HEK293 (cell line): ENCODE data around the gene HSD17B10.

Experiments used
- CTCF ChIP-seq: fragments of 450-650 bp; formaldehyde crosslinking; IDR thresholded peaks from 2 replicates; pipeline ENCODE4 v1.5.1; 2016; ENCODE audit warnings: missing biosample characterization, missing genetic modification characterization
- ELK4 ChIP-seq: IDR thresholded peaks from 2 replicates; pipeline ENCODE4 v1.6.1; 2011; ENCODE audit warnings: mild to moderate bottlenecking, low read depth, low read length, borderline replicate concordance
- GLI2 ChIP-seq: fragments of 450-650 bp; formaldehyde crosslinking; IDR thresholded peaks from 2 replicates; pipeline ENCODE4; 2017; ENCODE audit warnings: missing biosample characterization, missing genetic modification characterization, low read depth, borderline replicate concordance
- GLI4 ChIP-seq: fragments of 450-650 bp; formaldehyde crosslinking; IDR thresholded peaks from 2 replicates; pipeline ENCODE4 v1.5.1; 2016; ENCODE audit warnings: missing biosample characterization, missing genetic modification characterization
- MEIS1 ChIP-seq: sonication (generic); formaldehyde crosslinking; IDR thresholded peaks from 2 replicates; pipeline ENCODE4 v1.8.1; 2022; ENCODE audit warnings: missing genetic modification reagents, mild to moderate bottlenecking, borderline replicate concordance
- OVOL3 ChIP-seq: fragments of 450-650 bp; formaldehyde crosslinking; IDR thresholded peaks from 2 replicates; pipeline ENCODE4 v1.5.1; 2016; ENCODE audit warnings: missing biosample characterization, missing genetic modification characterization
- REPIN1 ChIP-seq: fragments of 450-650 bp; formaldehyde crosslinking; IDR thresholded peaks from 2 replicates; pipeline ENCODE4 v1.5.1; 2017; ENCODE audit warnings: missing biosample characterization, missing genetic modification characterization, low read depth
- SP2 ChIP-seq: fragments of 450-650 bp; formaldehyde crosslinking; IDR thresholded peaks from 2 replicates; pipeline ENCODE4 v1.5.1; 2016; ENCODE audit warnings: missing biosample characterization, missing genetic modification characterization
- TSHZ1 ChIP-seq: fragments of 450-650 bp; formaldehyde crosslinking; IDR thresholded peaks from 2 replicates; pipeline ENCODE4 v1.5.1; 2016; ENCODE audit warnings: missing biosample characterization, missing genetic modification characterization, borderline replicate concordance
- ZBTB17 ChIP-seq: fragments of 450-650 bp; formaldehyde crosslinking; IDR thresholded peaks from 2 replicates; pipeline ENCODE4 v1.5.1; 2016; ENCODE audit warnings: missing biosample characterization, missing genetic modification characterization
- ZBTB26 ChIP-seq: fragments of 450-650 bp; formaldehyde crosslinking; optimal IDR thresholded peaks from 2 replicates; pipeline ENCODE3; 2016; ENCODE audit warnings: missing biosample characterization, mild to moderate bottlenecking, missing genetic modification characterization
- ZEB2 ChIP-seq: fragments of 450-650 bp; formaldehyde crosslinking; IDR thresholded peaks from 2 replicates; pipeline ENCODE4 v1.5.1; 2016; ENCODE audit warnings: missing biosample characterization, missing genetic modification characterization
- ZFHX2 ChIP-seq: fragments of 450-650 bp; formaldehyde crosslinking; conservative IDR thresholded peaks from 2 replicates; pipeline ENCODE4 v1.5.1; 2016; ENCODE audit warnings: missing biosample characterization, missing genetic modification characterization
- ZNF10 ChIP-seq: fragments of 450-650 bp; formaldehyde crosslinking; IDR thresholded peaks from 2 replicates; pipeline ENCODE4 v1.5.1; 2017; ENCODE audit warnings: missing biosample characterization, missing genetic modification characterization
- ZNF112 ChIP-seq: fragments of 450-650 bp; formaldehyde crosslinking; IDR thresholded peaks from 2 replicates; pipeline ENCODE4 v1.5.0; 2017; ENCODE audit warnings: missing biosample characterization, missing genetic modification characterization
- ZNF155 ChIP-seq: fragments of 450-650 bp; formaldehyde crosslinking; IDR thresholded peaks from 2 replicates; pipeline ENCODE4 v1.5.1; 2016; ENCODE audit warnings: missing biosample characterization, missing genetic modification characterization
- ZNF274 ChIP-seq, 2 experiments: fragments of 200-500 bp in 1 of 2; fragments of 450-650 bp in 1 of 2; sonication (Bioruptor generic) in 1 of 2; formaldehyde crosslinking in 1 of 2; IDR thresholded peaks; 2 replicates each; pipeline versions ENCODE4 v1.5.1 to v1.6.1; 2014 to 2016; ENCODE audit warnings: borderline replicate concordance in 1 of 2, inconsistent platforms in 1 of 2, low read length in 1 of 2, missing biosample characterization in 1 of 2, missing genetic modification characterization in 1 of 2
- ZNF292 ChIP-seq: fragments of 450-650 bp; formaldehyde crosslinking; IDR thresholded peaks from 2 replicates; pipeline ENCODE4 v1.5.1; 2016; ENCODE audit warnings: low read depth, missing biosample characterization, missing genetic modification characterization, borderline replicate concordance
- ZNF354C ChIP-seq: fragments of 450-650 bp; formaldehyde crosslinking; IDR thresholded peaks from 2 replicates; pipeline ENCODE4 v1.5.1; 2016; ENCODE audit warnings: missing biosample characterization, missing genetic modification characterization, low read depth, borderline replicate concordance
- ZNF366 ChIP-seq: fragments of 450-650 bp; formaldehyde crosslinking; conservative IDR thresholded peaks from 2 replicates; pipeline ENCODE4 v1.5.1; 2016; ENCODE audit warnings: missing biosample characterization, missing genetic modification characterization
- ZNF398 ChIP-seq: fragments of 450-650 bp; formaldehyde crosslinking; IDR thresholded peaks from 2 replicates; pipeline ENCODE4 v1.5.1; 2017; ENCODE audit warnings: missing biosample characterization, missing genetic modification characterization
- ZNF473 ChIP-seq: fragments of 450-650 bp; formaldehyde crosslinking; IDR thresholded peaks from 2 replicates; pipeline ENCODE4 v1.5.1; 2017; ENCODE audit warnings: missing biosample characterization, missing genetic modification characterization
- ZNF48 ChIP-seq: fragments of 450-650 bp; formaldehyde crosslinking; IDR thresholded peaks from 2 replicates; pipeline ENCODE4 v1.5.1; 2016; ENCODE audit warnings: missing biosample characterization, missing genetic modification characterization
- ZNF530 ChIP-seq: fragments of 450-650 bp; formaldehyde crosslinking; IDR thresholded peaks from 2 replicates; pipeline ENCODE4 v1.5.1; 2016; ENCODE audit warnings: low read depth, missing biosample characterization, missing genetic modification characterization
- ZNF561 ChIP-seq: fragments of 450-650 bp; IDR thresholded peaks from 2 replicates; pipeline ENCODE4 v1.5.1; 2018; ENCODE audit warnings: missing biosample characterization, missing genetic modification characterization, borderline replicate concordance
- ZNF629 ChIP-seq: fragments of 450-650 bp; formaldehyde crosslinking; IDR thresholded peaks from 2 replicates; pipeline ENCODE4 v1.5.1; 2017; ENCODE audit warnings: missing biosample characterization, missing genetic modification characterization
- ZNF645 ChIP-seq: fragments of 450-650 bp; formaldehyde crosslinking; IDR thresholded peaks from 2 replicates; pipeline ENCODE4; 2016; ENCODE audit warnings: missing biosample characterization, missing genetic modification characterization
- ZNF670 ChIP-seq: fragments of 450-650 bp; formaldehyde crosslinking; IDR thresholded peaks from 2 replicates; pipeline ENCODE4 v1.5.1; 2016; ENCODE audit warnings: missing biosample characterization, missing genetic modification characterization, low read depth
- ZNF747 ChIP-seq: fragments of 450-650 bp; formaldehyde crosslinking; IDR thresholded peaks from 2 replicates; pipeline ENCODE4 v1.5.1; 2016; ENCODE audit warnings: missing biosample characterization, missing genetic modification characterization
- ZNF76 ChIP-seq: fragments of 450-650 bp; formaldehyde crosslinking; IDR thresholded peaks from 2 replicates; pipeline ENCODE4; 2016; ENCODE audit warnings: low read depth, missing biosample characterization, missing genetic modification characterization, borderline replicate concordance
- ZSCAN16 ChIP-seq: fragments of 450-650 bp; formaldehyde crosslinking; IDR thresholded peaks from 2 replicates; pipeline ENCODE4 v1.5.1; 2016; ENCODE audit warnings: missing biosample characterization, missing genetic modification characterization

HSD17B10 gene

GRCh38 chrX:53422861-53423306 lies 11.3 kb downstream of the HSD17B10 start, which contains the start of gene RIBC1 (continued):
- TF ChIP-seq ZBTB26 (tag by site-specific recombination) (no peak), ZNF530 (tag by site-specific recombination) (no peak), GLI4 (tag by site-specific recombination) (no peak), REPIN1 (tag by site-specific recombination) (no peak), MEIS1 (CRISPR knock-in tag) (no peak), ZNF112 (tag by site-specific recombination) (no peak), ZNF473 (tag by site-specific recombination) (no peak), CTCF (no peak), ZNF629 (tag by site-specific recombination) (no peak), ZSCAN16 (no peak), ELK4 (no peak), OVOL3 (tag by site-specific recombination) (no peak), ZNF366 (no peak; the same call in 1 of the 2 replicates), ZBTB17 (tag by site-specific recombination) (peak; percentile 89), TSHZ1 (tag by site-specific recombination) (no peak), ZNF670 (tag by site-specific recombination) (no peak), GLI2 (tag by site-specific recombination) (no peak), ZEB2 (tag by site-specific recombination) (no peak), ZNF292 (tag by site-specific recombination) (no peak), ZNF10 (no peak), ZNF274 (IDR thresholded peaks at IDR 0.05; ENCODE audit: low read length) (no peak), ZNF274 (tag by site-specific recombination; IDR thresholded peaks at IDR 0.05; ENCODE audit: borderline replicate concordance) (no peak), ZNF645 (tag by site-specific recombination) (no peak), ZNF747 (tag by site-specific recombination) (no peak), SP2 (tag by site-specific recombination) (peak; percentile 68), ZNF561 (no peak), ZFHX2 (tag by site-specific recombination) (peak; percentile 70), ZNF76 (tag by site-specific recombination) (no peak), ZNF398 (tag by site-specific recombination) (peak; percentile 59), ZNF48 (tag by site-specific recombination) (no peak), ZNF354C (tag by site-specific recombination) (no peak), ZNF155 (tag by site-specific recombination) (no peak)
